HPDE6-E6E7 (cell line): ENCODE data around the gene CYBA.

Source experiments
- DNase-seq: peaks from one replicate; pipeline ENCODE4 v3.0.0; 2011; ENCODE audit warnings: missing footprints; ENCODE audit errors: extremely low spot score

The CYBA gene

DNA sequence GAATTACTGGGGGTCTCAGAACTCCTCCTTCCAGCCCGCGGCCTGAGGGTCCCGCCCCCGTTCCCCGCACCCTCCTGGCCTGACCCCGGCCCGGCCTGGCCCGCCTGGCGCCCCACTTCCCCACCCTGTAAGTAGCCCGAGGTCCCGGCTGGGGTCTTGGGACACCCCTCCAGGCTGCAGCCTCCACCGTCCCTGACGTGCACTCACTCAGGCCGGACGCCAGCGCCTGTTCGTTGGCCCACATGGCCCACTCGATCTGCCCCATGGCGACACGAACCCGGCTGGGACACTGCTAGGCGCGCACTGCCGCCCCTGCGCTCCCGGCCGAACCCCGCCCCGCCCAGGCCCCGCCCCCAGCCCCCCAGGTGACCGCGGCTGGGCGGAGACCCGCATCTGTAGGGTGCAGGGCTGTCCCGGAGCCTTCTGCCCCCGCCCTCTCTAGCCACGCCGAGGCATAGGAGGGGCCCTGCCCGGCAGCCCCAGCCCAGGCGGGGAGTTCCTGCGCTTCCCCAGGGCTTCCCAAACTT, at the start of gene CYBA:
Gene CYBA, minus strand, starts transcription at position 305 of the 527 bp plus-strand sequence. Its CDS starts 40 bp downstream, at position 265.
- DNase-seq: peak; percentile 90

DNA sequence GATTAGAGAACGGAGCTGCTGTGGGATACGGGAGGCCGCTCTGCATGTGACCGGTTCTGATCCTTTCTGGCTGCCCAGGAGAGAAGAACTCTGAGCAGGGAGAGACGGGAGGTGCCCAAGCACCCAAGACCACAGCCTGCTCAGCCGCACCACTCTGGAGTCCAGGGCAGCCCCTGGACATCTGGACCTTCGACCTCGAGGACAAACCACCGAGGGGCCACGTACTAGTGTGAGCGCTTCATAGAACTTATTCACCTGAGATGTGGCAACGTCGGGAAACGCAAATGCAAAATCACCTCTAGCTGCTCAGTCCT, 49.4 kb upstream of the CYBA start:
- no peak for DNase-seq

DNA sequence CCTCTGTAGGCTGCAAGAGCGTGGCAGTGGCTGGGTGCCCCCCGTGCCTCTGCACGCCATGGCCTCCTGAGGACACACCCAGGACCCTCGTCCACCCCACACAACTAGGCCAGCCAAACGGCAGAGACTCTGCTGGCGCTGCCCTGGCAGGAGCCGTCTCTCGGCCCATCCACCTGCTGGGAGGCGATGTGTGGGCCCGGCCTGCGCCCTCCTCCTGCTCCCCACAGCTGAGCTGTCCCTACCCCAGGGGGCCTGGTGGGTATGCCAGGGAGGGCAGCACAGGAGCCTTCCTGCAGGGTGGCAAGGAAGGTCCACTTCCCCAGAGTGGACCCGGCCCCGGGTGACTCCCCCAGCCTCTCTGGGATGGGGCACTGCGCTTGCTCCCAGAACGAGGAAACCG, 48.3 kb upstream of the CYBA start:
- DNase-seq: no peak

DNA sequence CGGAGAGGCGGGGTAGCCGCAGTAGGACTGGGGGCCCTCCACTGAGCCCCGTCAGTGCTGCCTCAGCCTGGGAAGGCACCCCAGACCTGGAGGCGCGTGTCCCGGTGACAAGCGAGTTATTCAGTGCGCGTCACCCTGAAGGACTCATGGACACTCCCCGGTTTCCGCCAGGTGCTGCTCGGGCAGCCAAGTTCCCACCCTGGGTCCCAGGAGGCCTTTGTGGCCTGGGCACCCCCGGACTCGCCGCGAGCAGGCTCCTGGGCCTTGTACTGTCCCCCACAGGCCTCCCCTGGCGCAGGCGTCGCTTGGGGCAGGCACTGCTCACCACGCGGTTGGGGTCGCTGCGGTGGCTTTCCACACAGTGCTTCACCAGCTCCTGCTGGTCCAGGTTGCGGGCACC, 47.8 kb upstream of the CYBA start:
- DNase-seq: no peak

DNA sequence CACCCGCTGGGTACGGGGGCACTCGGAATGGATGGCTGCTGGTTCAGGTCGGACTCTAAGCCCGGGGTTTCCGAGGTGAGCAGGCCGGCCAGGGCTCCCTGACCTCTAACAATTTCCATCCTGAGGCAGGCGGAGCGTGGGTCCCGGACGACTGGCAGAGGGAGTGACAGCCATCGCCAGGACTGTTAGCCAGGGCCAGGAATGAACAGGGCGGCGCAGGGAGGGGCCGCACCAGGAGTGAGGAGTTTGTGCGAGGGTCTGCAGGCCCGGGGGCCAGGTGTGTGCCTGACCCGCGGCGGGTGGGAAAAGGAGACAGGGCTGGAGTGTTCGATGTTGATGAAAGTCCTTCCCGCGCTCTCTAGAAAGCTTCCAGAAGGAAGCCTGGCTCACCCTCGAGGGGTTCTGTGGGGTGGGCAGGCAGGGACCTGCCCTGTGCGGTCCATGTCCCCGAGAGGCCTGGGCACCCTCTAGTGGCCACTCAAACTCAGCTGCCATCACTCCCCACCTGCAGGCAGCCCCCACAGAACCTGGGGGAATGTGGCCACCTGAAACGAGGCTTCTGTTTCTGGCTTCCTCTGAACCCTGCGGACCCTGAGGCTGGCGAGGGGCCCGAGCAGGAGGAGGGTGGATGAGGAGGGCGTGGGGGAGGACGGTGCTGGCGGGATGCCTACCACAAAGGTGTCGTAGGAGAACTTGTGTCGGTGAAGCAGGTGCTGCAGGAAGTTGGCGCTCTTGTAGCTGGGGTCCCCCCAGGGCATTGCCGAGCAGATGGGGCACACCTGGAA, 47.2 kb upstream of the CYBA start:
- DNase-seq: no peak

DNA sequence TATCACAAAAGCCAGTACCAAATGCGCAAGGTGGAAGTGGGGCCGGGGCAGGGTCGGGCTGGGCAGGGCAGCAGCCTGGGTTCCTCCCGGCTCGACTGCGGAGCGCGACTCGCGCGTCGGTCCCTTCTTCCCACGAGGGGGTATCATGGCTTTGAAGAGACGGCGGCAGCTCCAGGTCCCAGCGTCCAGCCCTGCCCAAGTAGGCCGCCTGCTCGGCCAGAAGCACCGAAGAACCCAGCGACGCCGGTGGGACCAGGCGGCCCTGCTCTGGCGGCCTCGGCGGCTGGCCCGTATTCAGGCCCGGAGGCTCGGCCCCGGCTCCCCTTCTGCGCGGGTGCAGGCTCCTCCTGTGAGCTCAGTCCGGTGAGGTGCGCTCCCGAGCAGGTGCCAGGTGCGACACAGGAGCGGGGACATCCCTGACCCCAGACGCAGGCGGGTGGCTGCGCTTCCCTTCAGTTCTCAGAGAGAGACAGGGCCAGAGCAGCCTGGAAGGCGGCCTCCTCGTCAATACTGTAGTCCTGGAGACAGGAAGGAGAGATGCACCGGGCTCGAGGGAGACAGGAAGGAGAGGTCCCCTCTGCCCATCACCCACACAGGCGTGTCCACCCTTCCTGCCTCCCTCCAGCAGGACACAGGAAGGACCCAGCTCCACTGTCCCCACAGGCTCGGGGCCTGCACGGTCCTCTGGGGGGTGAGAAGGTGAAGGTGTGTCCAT, 46.4 kb upstream of the CYBA start:
- no peak for DNase-seq

DNA sequence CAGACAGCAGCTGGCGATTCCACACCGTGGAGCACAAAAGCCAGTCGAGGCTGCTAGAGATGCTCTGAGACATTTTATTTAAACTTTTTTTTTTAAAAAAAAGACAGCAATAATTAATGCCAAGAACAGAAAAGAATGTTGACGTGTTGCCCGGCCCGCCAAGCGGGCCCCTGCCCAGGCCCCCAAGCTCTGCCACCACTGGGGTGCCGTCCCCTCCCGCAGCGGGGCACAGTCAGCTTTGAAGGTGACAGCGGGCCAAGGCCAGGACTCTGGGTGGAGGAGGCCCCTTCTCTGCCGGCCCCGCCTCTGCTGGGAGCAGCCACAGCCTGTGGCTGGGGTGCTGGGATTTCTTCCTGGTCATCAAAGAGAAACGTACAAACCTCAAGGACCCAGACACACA, 45.6 kb upstream of the CYBA start:
- no peak for DNase-seq

DNA sequence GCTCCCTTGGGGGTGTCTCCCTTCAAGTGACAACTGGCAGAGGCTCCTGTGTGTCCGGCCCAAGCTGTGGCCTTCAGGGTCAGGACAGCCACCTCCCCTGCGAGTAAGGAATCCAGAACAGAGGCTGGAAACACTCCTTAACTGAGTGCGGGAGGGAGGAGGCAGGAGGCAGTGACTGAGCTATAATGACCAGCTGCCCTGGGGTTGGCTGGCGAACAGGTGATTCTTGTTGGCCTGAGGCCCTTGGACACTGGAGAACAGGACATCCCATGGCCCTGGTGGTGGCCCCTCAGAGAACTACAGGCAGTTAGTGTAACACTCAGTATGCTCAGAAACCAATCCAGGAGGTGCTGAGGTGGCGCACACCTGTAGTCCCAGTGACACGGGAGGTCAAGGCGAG, 44.9 kb upstream of the CYBA start:
- DNase-seq: no peak

DNA sequence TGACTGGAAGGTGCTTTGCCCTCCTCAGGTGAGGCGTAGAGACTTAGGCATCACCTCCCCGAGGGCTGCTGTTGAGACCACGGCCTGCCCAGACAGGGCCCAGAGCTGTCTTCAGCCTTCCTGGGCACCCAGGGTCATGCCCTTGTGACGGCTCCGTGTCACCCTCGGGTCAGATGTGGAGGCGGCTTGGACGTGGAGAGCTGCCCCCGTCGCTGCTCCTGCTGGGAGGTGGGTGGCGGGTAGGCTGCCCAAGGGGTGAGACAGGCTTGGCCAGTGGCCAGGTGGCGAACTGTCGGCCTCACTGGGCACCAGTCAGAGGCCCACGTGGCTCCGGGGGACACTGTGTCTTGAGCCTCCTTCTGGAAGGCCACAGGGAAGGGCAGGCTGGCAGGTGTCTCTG, 44.4 kb upstream of the CYBA start:
- no peak for DNase-seq

DNA sequence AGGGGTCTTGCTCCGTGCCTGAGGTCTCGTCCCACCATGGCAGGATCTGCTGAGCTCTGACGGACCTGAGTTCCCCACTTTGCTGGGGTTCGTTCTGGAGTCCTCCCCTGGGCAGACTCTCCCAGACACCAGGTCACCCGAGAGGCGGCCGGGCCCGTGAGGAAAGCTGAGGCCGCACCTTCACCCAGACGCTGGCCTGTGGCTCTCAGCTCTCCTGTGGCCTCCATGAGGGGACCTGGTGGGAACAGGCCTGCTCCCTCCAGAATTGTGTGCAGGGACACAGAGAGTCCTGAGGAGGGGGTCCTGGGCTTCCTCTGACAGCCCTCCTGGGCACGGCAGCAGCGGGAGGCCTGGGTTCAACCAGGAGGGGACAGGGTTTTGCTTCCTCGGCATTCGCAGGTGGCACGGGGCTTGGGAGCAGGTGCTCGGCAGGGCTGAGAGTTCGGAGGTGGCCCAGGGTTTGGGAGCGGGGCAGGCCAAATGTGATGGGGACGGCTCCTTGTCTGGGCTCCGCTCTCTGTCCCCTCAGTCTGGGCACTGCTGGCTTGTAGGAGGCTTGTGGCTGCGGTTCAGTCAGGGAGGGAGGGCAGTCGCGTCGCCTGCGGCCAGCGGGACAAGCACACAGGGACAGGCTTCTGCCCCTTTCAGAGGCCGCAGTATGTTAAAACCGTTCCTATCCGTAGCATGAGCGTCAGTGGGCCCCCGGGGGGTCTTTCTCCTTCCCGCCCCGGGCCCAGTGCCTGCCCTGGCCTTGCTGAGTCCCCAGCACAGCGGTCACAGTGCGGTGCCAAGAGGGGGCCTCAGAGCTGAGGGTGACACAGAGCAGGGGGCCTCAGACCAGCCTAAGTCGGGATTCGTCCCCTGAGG, 43.6 kb upstream of the CYBA start:
- DNase-seq: no peak

DNA sequence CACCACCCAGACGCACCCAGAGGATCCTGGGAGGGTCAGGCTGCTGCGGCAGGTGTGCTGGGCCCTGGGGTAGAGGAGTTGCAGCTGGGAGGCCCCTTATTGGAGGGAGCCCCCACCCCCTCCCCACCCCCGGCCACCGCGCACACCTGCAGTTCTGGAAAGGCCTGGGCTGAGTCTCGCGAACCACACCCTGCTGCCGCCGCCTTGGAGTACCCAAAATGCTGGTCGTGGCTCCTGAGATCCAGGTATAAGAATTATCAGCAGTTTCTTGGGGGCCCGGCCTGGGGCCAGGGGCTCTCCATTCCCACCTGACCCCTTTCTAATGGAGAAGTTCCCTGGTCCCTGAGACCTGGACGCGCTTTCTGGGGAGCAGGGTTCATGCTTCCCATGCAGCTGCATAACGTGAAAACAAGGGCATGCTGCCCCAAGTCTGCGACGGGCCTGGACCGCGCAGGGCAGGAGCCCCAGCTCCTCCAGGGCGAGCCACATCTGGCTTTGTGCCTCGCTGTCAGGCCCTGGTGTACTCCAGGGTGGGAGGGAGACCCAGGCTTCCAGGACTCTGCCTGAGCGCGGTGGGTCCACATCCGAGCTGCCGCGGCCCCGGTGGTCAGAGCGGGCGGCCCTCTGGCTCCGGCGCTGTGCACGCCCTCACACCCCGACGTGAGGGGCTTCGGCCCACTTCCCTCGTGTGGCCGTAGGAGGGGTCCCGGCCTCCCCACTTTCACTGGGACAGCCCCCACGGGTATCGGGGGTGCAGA, 42.7 kb upstream of the CYBA start:
- DNase-seq: no peak

DNA sequence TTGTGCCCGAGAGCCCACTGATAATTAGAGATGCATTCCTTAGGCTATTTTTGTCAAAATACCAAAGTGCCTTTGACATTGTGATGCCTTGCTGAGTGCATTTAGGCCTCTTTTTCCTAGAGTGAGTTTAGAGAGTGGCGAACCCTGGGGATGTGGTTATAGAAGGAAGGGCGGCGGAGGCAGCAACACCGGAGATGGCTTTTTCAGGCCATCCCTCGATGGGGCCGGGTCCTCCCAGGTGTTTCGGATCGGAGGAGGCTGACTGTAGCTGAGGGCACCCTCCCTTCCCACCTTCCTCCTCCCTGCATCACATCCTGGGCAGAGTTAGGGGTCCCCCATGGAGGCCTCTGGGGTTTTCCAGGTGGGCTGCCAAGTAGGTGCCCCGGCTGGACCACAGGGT, 42.0 kb upstream of the CYBA start:
- DNase-seq: no peak

DNA sequence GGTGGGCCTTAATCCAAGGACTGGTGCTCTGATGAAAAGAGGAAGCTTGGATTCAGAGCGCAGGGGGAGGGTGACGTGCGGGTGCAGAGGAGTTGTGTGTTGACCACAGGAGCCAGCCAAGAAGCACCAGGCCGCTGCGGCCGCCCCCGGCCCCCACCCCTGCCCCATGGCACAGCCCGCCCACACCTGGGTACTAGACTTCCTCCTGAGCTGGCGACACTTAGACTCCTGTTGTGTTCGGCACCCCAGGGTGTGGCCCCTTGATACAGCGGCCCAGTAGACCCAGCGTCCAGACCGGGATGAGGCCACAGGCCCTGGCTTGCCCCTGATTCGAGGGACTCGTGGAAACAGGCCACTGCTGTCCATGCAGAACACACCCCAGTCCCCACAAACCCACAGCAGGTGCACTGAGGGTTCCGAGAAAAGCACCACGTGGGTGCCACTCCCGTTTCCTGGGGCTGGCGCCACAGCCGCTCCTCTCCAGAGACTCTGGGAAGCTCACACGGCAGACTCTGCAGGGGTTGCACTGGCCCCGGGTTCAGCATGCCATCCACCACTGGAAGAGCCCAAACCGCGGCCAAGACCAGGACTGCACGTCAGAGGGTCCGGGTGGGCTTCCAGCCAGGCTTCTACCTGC, 41.2 kb upstream of the CYBA start:
- no peak for DNase-seq

DNA sequence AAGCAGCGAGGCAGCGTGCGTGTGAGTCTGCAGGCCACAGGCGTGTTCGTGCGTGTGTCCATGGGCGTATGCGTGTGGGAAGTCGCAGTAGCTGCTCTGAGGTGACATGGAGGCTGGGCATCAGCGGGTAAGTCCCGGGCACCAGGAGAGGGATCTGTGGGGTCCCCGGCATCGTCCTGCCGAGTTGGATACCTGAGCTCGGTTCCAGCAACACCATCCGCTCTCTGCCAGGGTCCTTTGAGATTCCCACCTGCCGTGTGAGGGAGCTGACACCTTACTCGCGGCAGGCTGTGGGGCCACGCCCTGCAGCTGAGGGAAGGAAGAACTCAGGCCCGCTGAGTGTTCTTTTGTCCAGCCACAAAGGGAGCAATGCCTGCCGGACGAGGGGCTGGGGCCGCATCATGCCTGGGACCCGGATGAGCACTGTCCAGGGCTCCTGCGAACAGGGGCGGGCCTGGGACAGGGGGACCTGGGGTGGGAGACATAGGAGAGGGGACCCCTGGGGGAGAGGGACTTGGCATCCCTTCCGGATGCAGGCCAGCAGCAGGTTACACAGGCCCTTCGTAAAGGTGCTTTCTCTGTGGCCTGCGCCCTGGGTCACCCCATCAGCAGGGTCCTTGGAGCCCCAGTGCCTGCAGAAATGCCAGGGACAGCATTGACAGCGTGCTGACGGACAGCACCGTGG, 40.4 kb upstream of the CYBA start:
- DNase-seq: no peak

DNA sequence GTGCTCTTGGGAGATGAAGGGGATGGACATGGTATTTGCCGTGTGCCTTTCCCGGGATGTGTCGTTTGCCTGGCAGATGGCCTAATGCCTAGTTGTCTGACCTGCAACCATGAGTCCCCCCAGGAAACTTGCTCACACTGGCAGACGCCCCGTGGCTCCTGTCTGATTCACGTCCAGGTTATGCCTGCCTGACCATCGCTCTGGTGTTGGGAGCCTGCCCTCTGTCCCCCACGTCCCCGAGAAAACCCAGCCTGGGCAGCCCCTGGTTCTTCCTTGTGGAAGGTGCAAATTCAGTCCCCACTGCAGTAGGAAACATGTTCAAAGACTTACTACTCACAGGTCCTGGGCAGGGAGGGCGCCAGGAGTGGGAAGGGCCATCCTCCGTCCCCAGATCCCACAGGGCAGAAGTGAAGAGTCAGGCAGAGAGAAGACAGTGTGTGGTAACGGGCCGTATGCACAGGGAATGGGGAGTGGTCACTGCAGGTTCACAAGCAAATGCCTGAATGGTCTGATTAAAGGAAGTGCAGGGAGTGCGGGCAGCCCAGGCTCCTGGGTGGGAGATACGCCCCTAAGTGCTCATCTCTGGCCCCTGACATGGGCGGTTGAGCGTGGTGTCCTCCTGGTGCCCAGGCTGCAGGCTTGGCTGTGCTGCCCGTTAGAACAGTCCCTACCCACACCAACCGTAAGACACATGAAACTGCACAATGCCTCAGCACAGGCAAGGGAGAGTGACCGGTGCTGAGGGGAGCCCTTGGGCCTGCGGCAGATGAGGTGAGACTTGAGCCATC, 39.7 kb upstream of the CYBA start:
- DNase-seq: no peak

DNA sequence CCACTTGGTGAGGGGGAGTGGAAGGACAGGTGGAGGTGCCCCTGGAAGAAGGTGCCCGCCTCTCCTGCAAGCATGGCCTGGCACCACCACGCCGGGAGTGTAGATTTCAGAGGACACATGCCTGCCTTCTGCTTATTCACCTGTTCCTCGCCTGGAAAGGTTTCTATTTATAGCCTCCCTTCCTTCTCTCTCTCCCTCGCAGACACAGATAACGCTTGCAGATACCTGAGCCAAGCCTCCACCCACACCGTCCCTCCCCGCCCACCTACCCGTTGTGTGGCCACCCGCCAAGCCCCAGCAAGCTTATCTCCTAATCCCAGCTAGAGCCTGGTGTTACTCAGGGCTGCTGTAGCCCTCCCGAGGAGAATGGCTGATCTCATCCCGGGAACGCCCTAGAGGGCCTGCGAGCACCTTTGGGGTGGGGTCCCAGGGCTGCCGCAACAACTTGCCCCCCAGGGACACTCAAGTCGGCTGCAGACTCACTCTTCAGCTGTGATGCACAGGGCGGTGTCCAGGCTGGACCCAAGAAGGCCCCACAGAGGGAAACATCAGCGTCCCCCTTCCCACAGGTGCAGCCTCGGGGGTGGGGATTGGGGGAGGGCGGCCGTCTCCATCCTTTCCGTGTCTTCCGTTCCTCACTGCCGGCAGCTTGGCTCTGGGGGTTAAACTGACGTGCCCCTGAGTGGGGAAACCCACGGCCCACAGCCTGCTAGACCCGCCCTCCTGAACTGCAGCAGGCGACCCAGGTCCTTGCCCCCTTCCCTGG, 37.3 kb upstream of the CYBA start:
- no peak for DNase-seq

DNA sequence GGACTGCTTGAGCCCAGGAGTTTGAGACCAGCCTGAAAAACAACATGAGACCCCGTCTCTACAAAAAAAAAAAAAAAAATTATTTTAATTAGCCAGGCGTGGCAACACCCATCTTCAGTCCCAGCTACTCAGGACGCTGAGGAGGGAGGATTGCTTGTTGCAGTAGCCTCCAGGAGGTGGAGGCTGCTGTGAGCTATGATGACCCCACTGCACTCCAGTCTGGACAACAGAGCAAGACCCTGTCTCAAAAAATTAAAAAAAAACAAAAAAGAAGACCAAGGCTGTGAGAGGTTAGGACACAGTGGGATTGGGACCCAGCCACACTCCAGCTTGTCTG, 36.8 kb upstream of the CYBA start:
- DNase-seq: no peak

DNA sequence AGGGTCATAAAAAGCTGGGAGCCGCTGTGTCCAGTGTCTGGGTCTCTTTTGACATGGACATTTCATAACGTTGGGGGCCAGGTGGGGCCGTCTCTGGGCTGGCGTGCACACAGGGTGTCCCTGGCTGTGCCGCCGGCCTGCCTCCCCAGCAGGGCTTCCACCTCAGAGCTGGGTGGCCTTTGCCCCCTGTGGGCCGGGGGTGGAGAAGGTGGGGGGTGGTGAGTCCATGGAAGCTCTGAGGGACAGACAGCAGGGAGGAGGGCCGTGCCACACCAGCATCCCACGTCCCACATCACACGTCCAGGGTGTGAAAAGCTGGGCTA, 36.4 kb upstream of the CYBA start:
- DNase-seq: no peak
